Activated CD8-positive, alpha-beta memory T cell treated with anti-CD3 and anti-CD28 coated beads, Interleukin-2, amount 50 U/mL, for 24 hours (primary cell): Measurements from ENCODE around the gene MRPL23.

Experiments used
- DNase-seq: peaks from one replicate; pipeline ENCODE4 v3.0.0-alpha.2; 2020; ENCODE audit errors: extremely low read depth

The MRPL23 gene

DNA sequence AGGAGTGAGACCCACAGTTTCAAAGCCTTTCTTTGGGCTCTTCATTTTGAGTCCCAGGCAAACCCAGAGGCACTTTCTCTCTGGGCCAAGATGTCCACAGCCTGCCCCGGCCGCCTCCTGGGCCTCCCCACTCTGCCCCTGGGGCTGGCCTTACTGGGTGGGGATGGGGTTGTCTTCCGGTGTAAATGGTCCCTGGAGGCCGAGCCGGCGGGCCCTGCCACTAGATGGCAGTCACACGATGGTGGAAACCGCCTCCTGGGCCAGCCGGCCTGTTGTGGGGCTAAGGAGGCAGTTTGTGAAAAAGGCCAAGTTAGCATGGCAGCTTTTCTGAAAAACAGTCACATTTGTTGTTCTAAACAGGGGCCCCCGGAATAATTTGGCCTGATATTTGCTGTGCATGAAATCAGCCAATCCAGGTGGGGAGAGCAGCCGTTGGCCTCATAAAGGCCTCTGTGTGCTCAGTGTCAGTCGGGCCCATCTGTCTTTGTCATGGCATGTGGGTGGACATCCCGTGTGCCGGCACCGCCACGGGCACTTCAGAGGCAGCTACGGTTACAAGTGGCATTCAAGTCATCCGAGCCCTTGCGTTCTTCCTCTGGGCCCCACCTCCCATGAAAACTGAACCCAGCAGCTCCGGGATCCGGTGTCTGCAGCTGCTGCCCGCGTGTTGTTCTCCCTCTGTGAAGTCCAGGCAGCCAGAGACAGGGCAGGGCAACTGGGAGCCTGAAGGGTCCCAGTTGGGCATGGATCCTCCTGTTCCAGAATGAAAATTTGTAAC, 6.5 kb downstream of the MRPL23 start:
- no peak for DNase-seq

DNA sequence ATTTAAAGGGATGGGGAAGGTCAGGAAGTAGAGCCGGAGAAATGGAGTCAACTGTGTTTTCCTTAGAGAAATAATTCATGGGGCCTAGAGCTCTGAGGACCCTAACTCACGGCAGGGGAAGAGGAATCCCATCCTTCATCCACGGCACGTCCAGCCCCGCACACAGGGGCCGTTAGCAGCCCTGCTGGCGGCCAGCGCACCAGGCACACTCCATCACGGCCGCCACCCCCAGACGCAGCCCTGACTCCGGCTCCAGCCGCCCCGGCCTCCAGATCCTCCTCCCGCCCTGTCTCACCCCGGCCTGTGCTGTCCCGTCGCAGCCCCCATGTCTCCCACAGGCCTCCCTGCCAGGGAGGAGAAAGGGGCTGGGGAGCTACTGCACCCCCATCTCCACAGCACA, 11.2 kb downstream of the MRPL23 start:
- DNase-seq, result no peak

DNA sequence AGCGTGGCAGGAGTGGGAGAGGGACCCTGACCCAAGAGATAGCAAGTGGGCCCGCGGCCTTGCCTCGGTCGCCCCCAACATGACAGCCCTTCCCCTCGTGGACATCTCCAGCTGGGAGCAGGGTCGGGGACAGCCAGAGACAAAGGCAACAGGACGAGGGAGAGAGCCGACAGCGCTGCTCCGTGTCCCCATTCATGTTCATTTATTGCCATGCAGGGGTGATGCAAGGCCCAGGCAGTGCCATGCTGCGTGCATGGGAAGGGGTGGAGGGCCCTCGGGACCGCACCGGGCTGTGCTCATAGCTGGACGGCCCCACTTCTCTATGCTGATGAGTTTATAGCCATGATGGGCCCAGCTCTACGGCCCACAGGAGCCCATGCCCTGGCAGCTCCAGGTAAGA, 12.7 kb downstream of the MRPL23 start:
- DNase-seq, result no peak

DNA sequence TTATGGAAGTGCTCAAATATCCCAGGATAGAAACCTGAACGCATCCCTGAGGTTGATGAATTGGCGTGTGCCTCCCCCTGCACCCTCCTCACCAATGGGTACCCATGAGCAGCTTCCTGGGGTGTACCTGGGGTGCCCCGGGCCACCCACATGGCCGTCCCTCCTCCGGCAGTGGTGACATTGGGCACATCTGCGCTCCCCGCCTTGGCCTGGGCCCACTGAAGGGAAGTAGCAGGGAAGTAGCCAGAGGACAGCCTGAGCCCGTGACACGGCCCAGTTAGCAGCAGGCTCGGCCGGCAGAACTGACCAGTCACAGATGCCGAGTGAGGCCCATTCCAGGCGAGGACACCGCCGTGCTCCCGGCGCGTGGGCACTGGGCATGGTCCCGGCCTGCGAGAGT, 16.7 kb downstream of the MRPL23 start:
- no peak for DNase-seq

DNA sequence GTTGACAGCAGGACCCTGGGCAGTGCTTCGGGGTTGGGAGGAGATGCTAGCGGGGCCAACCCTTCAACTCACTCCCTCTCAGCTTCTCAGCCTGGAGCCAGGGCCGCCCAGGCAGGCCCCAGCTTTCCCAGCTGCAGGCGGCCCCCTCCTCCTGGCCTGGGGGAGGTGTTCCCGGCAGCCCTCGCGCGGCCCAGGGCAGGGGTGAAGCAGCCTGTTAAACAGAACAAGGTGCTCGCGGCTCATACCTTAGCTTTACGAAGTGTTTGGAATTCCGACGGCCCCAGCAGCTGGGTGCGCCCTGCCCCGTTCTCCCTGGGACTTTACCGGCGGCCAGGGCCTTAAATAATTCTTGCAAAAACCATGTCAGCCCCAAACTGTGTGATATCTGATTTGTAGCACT, 17.2 kb downstream of the MRPL23 start:
- no peak for DNase-seq

DNA sequence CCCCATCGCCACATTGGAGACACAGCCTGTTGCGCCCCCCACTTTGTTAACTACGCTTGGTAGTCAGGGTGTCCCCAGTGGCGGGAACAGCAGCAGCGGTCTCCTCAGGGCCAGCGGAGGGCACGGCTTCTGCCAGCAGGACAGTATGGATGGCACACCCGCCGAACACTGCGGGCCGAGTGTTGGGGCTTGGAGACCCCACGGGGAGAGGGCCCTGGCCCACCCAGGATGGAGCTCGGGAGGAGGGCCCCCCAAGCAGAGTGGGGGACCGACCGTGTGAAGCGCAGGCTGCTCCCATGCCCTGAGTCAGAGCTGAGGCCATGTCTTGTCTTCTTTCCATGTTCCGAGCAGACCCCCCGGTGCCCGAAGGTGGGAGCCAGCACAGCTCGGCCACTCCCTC, 17.8 kb downstream of the MRPL23 start:
- no peak for DNase-seq

DNA sequence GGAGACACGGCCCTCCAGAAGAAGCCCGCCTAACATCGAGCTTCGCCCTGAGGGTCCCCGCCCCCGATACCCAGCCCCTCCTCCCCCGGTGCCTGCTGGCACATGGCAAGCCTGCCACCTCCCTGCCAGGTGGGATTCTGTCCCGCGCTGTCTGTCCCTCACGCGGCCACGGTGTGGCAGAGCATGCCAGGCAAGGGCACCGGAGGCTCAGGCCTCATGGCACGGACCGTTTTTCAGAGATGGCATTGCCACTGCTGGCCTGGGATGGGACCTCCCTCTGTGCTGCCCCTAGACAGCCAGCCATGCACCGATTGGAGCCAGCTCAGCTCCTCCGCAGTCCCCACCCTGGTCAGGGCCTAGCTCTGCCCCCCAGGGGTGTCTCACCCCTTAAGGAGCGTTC, 19.4 kb downstream of the MRPL23 start:
- DNase-seq, result no peak

DNA sequence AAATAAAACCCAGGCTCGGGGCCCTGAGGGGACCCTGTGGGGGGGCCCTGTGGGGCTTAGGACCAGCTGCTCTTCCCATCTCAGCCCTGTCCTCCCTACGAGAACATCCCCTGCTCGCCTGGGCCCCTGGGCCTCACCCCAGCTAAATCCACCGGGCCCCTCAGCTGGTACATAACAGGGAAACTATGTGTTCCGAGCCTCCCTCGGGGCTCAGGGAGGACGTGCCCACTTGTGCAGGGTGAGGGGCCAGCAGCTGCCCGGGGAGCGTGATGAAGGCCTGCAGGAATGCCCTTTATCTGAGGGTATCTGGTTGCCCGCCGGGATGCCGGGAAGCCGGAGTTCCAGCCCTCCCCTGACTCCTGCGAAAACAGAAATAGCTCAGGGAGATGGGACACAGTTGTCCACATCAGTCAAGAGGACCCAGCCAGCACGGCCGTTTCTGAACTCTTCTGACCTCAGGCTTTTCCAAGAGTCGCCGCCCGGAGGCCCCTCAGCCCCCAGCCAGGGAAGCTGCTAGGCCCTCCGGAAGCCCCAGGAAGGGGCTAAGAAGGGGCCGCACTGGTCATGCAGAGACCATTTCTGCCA, 20.6 kb downstream of the MRPL23 start:
- DNase-seq, result no peak

DNA sequence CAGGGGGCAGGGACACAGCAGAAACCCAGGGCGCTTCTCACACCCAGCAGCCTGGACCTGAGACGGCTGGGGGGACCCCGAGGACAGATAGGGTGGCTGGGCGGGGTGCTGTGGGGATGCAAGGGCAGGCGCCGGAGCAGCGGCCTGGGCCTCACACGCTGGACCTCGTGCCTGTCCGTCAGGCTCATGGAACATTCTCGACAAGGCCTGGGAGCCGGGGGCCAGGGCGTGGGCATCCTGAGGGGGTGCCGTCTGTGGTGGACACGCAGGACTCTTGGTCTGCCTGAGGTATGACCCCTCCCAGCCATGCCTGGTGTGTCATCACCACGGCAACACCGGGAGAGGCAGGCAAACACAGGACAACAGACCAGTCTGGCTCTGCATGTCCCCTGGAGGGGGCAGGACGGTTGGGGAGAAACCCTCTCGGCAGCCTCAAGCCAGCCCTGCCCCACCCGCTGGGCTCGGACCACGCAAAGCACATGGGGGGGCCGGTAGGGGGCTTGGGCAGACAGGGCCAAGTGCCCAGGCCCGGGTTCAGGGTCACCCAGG, 21.4 kb downstream of the MRPL23 start:
- no peak for DNase-seq

DNA sequence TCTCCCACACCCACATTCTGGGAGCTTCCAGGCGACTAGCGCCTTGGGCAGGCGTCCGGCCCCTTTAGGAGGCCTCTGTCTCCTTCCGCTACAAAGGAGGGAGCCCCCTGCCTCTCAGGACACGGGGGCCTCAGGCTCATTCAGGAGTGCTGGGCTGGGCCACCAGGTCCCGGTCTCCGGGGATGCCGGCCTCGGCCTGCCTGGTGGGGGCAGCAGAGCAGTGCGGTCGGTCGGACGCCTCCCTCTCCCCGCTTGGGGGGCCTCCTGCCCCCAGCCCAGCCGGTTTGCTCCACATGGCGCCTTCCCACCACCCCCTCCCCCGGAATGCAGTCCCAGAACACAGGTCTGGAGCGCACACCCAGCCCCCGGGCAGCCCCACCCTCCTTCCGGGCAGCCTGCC, 21.9 kb downstream of the MRPL23 start:
- no peak for DNase-seq

DNA sequence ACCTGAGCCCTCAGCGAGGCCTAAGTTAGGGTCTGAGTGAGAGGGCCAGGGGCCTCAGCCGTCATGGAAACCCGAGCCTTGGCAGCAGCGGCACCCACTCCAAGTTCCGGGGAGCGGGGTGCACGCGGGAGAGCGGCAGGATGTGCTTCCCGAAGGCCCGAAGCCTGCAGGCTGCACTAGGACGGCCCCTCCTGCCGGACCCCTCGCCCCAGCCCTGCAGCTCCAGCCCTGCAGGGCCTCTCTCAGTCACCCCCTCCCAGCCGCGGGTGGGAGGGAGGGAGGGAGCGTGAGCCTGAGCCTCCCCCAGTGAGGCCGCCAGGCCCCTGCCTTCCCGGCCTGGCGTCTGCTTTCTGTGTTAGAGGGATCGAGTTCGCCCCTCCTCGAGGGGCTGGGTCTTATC, 22.6 kb downstream of the MRPL23 start:
- no peak for DNase-seq

DNA sequence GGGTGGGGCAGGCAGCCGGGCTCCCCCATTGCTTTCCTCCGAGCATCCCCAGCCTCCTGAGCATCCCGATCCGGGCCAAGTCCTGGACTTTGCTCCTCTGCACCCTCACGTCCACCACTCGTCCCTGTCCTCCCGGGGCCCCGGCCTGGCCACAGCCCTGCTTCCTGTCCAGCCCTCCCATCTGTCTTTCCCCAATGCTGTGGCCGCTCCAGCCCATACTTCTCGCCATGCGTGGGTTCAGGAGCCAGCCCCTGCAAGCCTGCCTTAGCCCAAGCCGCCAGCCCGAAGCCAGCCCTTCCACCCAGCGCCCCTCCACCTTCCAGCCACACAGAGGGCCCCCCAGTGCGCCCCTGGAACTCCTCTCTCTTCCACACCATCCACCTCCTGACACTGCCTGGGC, 23.8 kb downstream of the MRPL23 start:
- DNase-seq, result no peak

DNA sequence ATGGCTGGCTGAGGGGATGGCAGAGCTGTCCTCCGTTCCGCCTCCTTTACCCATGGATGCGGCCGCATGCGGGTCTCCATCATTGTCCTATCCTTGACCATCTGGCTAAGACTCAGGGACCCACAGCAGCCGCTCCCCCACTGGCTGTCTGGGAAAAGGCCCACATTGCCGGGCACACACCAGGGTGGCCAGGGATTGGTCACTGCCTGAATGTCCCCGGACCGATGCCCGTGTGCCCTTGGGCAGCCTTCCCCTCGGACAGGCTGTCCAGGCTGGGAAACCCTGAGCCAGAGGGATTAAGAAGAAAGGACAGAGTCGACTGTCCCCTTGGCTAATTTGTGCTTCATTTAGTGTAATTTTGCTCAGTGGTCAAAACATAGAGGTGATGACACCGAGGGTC, 28.1 kb downstream of the MRPL23 start:
- no peak for DNase-seq

DNA sequence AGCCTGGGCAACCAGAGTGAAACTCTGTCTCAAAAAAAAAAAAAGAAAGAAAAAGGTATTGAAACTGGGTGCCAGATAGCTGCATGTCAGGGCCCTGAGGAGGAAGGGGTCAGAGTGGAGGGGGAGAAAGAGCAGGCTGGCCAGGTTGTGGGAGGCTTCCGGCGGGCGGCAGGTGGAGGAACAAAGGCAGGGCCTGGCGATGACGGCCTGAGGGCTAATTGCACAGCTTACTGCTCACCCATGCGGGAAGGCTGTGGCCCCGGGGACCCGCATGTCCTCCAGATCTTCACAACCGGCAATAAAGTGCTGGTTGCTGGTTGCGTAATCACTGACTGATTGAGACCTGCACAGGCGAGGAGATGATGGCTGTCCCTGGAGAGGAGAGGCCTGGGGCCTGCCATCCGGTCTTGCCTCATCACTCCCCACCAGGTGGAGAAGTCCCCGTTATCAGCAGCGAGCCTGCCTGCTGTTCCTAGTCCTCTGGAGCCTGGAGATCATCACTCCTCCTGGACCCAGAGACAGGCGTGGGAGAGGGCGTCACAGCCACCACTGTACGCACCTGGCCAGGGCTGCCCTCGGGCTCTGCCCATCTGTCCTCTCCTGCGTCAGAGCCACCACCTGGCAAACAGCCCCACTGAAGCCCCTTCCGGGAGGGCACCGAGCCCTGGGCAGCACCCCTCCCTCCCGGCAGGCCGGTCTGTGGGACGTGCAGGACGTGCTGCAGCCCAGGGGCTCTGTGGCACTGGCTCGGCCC, 31.8 kb downstream of the MRPL23 start:
- no peak for DNase-seq

DNA sequence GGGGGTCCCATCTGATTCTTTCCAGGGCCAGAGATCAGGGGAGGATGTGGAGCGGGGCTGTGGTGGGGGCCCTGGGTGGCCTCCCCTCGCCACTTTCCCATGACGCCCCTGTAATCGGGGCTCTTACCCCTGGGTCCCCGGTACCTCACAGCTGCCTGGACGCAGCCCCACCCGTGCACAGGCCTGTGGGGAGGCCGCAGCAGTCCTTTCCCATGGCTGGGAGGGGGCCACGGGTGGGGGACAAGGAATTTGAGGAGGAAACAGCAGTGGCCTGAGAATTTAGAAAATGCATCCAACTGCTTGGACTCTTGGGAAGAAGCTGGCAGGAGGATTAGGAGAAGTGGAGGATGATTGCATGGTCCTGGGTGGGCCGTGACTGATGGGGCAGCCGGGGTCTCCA, 32.5 kb downstream of the MRPL23 start:
- DNase-seq, result no peak

DNA sequence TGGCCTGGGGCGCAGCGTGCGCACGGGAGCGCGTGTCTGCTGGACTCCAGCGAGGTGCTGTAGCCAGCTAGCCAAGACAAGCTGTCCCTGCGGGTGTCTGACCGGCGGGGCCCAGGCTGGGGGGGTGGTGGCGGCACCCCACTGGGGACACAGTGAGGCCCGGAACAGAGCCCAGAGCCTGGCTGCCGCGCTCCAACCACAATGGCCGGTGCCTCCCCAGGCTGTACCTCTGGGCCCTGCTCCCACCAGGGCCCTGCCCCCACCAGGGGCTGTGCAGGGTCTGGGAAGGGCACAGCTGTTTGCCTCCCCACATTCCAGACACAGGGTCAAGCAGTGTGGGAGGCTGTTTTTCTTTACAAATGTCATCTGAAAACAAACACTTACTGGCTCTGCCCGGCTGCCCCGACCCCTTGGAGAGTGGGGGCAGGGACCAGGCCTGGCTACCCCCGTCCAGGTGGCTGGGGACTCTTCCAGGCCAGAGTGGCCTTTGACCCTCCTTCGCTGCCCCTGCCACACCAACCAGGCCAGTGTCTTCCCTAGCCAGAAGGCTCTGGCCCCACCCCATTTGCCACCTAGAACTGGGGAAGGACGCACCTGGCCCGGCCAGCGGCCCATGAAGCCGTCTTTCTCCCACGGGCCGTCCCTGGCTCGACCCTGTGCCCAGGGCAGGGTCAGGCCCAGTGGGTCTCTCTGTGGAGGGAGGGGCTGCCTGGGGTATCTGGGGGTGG, 35.9 kb downstream of the MRPL23 start:
- DNase-seq, result no peak

DNA sequence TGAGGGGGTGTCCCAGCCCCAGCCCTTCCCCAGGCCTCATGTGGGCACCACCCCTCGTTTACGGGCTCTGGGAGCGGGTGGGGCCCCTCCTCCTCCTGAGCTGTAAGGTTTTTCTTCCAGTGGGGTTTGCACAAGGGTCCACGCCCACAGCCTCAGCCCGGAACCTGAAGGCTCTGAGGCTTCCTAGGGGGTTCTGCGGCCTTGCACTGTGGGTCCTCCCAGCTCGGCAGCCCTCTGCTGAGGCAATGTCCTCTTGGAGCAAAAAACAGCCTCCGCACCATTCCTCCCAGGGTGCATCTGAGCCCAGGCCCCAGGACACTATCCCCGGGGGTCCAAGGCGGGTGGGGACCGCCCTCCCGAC, 36.4 kb downstream of the MRPL23 start:
- no peak for DNase-seq

DNA sequence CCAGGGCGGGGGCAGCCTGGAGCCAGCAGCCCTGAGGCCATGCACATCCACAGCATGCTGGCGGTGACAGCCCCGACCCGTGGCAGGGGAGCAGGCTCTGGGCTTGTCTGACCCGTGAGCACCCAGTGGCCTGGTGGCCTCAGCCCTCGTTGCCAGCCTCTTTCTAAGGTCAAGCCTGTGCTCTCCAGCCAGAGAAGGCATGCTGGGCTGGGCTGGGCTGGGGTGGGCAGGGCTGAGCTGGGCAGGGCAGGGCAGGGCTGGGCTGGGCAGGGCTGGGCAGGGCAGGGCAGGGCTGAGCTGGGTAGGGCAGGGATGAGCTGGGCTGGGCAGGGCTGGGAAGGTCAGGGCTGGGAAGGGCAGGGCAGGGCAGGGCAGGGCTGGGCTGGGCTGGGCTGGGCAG, 39.9 kb downstream of the MRPL23 start:
- no peak for DNase-seq

DNA sequence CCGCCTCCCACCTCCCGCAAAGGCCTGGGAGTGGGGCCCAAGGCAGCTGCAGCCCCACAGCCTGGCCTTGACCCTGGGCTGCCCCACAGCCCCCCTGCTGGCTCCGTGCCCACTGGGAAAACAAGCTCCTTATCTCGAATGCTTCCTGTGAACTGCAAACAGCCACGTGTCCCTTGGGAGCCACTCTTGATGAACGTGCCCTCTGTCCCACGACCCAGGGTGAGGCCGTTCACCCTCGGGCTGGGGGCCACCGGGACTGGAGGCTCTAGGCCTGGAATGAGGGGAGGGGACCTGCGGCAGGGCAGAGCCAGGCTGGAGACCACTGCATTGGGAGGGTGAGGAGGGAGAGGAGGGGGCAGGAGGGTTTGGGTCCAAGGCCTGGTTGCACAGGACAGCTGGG, 41.0 kb downstream of the MRPL23 start:
- no peak for DNase-seq

DNA sequence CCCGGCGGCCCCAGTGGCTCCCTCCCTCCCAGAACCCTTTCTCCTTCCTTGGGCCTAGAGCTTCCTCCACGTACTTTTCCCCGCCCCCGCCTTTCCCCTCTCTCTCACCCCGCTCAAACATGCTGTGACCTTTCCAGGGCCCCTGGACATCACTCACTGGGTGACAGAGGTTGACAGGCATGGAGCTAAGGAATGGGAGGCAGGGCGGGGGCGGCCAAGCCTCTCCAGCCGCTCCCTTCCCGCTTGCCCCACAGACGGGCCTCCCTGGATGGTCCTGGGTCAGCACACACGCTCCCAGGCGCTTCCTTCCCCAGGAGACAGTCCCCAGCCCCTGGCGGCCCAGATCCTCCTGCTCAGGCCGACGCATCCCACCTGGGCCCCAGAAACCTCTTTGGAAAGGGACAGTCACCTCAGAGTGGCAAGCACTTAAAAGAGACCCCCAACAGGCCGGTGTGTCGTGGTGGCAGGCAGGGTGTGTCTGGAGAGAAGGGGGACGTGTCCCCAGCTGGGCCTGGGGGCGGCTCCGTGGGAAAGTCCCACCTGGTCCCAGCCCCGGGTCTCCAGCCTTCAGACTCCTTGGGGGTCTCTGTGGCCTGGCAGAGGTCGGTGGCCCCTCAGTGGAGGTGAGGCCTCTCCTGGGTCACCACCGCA, 41.7 kb downstream of the MRPL23 start:
- no peak for DNase-seq

DNA sequence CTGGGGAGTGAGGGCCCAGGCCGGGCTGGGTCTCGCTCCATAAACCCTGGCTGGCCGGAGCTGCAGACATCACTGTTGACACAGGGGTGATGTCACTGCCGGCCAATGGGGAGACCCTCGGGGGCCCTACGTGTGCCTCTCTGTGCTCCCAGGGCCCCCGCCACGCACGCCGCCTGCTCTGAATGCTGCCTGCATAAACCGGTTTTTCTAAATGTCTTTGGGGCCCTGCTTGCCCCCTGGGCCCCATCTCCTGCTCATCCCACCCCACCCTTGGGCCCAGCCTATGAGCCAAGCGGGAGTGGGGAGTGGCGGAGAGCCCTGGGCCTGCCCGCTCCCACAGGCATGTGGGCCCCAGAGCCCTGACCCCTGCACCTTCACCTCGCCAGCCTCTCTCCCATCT, 42.8 kb downstream of the MRPL23 start:
- DNase-seq, result no peak
